ENCODE results near the gene HIF1A.
A peak's percentile ranks its signal among the peaks of the same experiment; 100 is the strongest.
"Not testable (repeated sequence)": the region's sequence is repeated elsewhere in the genome, so short reads cannot be mapped to it uniquely, and the experiment has no call there.

The HIF1A gene

GRCh38 chr14:61739133-61739532, 43.8 kb downstream of the HIF1A start:
- FAIRE-seq (no peak), DNase-seq (ENCODE audit: insufficient read length, low spot score) (no peak)
- TF ChIP-seq POLR2A (IDR thresholded peaks at IDR 0.05; ENCODE audit: low read depth, low read length) (no peak), TAF1 (IDR thresholded peaks at IDR 0.05; ENCODE audit: low read depth, low read length) (no peak), POU2F2 (IDR thresholded peaks at IDR 0.05; ENCODE audit: low read depth, low read length) (no peak), POLR2AphosphoS5 (IDR thresholded peaks at IDR 0.05; ENCODE audit: low read depth, low read length) (no peak), SPI1 (IDR thresholded peaks at IDR 0.05; ENCODE audit: low read depth, low read length) (no peak), PAX5 (IDR thresholded peaks at IDR 0.05; ENCODE audit: insufficient read depth, low read length, severe bottlenecking) (no peak)

GRCh38 chr14:61742371-61742770, 47.1 kb downstream of the HIF1A start:
- FAIRE-seq (no peak), DNase-seq (ENCODE audit: insufficient read length, low spot score) (no peak)
- TF ChIP-seq POLR2AphosphoS5 (IDR thresholded peaks at IDR 0.05; ENCODE audit: low read depth, low read length) (no peak), POU2F2 (IDR thresholded peaks at IDR 0.05; ENCODE audit: low read depth, low read length) (no peak), PAX5 (IDR thresholded peaks at IDR 0.05; ENCODE audit: insufficient read depth, low read length, severe bottlenecking) (no peak), TAF1 (IDR thresholded peaks at IDR 0.05; ENCODE audit: low read depth, low read length) (no peak), SPI1 (IDR thresholded peaks at IDR 0.05; ENCODE audit: low read depth, low read length) (no peak), POLR2A (IDR thresholded peaks at IDR 0.05; ENCODE audit: low read depth, low read length) (no peak)

- DNase-seq (ENCODE audit: insufficient read length, low spot score) (no peak), FAIRE-seq (no peak)
- TF ChIP-seq TAF1 (IDR thresholded peaks at IDR 0.05; ENCODE audit: low read depth, low read length): no peak
- TF ChIP-seq POLR2AphosphoS5 (IDR thresholded peaks at IDR 0.05; ENCODE audit: low read depth, low read length): no peak
- no peak for TF ChIP-seq POU2F2 (IDR thresholded peaks at IDR 0.05; ENCODE audit: low read depth, low read length)
- TF ChIP-seq PAX5 (IDR thresholded peaks at IDR 0.05; ENCODE audit: insufficient read depth, low read length, severe bottlenecking): no peak
- TF ChIP-seq SPI1 (IDR thresholded peaks at IDR 0.05; ENCODE audit: low read depth, low read length): no peak
- TF ChIP-seq POLR2A (IDR thresholded peaks at IDR 0.05; ENCODE audit: low read depth, low read length): no peak
These were observed 48.9 kb downstream of the HIF1A start for GRCh38 chr14:61744238-61744637.

- peak; percentile 88 for FAIRE-seq
- not testable (repeated sequence) for DNase-seq (ENCODE audit: insufficient read length, low spot score)
These were observed 51.0 kb downstream of the HIF1A start for GRCh38 chr14:61746346-61746745.

GRCh38 chr14:61746881-61747280, 51.6 kb downstream of the HIF1A start:
- no peak for DNase-seq (ENCODE audit: insufficient read length, low spot score)
- no peak for FAIRE-seq
- TF ChIP-seq POLR2AphosphoS5 (IDR thresholded peaks at IDR 0.05; ENCODE audit: low read depth, low read length): no peak
- no peak for TF ChIP-seq POU2F2 (IDR thresholded peaks at IDR 0.05; ENCODE audit: low read depth, low read length)
- no peak for TF ChIP-seq SPI1 (IDR thresholded peaks at IDR 0.05; ENCODE audit: low read depth, low read length)
- TF ChIP-seq PAX5 (IDR thresholded peaks at IDR 0.05; ENCODE audit: insufficient read depth, low read length, severe bottlenecking): no peak

- DNase-seq (ENCODE audit: insufficient read length, low spot score) (no peak), FAIRE-seq (no peak)
- TF ChIP-seq POU2F2 (IDR thresholded peaks at IDR 0.05; ENCODE audit: low read depth, low read length) (no peak), POLR2AphosphoS5 (IDR thresholded peaks at IDR 0.05; ENCODE audit: low read depth, low read length) (no peak), TAF1 (IDR thresholded peaks at IDR 0.05; ENCODE audit: low read depth, low read length) (no peak), POLR2A (IDR thresholded peaks at IDR 0.05; ENCODE audit: low read depth, low read length) (no peak), PAX5 (IDR thresholded peaks at IDR 0.05; ENCODE audit: insufficient read depth, low read length, severe bottlenecking) (no peak), SPI1 (IDR thresholded peaks at IDR 0.05; ENCODE audit: low read depth, low read length) (no peak)
These were observed 52.0 kb downstream of the HIF1A start for GRCh38 chr14:61747342-61747741.

GRCh38 chr14:61749264-61749663, 54.0 kb downstream of the HIF1A start:
- TF ChIP-seq PAX5 (IDR thresholded peaks at IDR 0.05; ENCODE audit: insufficient read depth, low read length, severe bottlenecking): no peak
- TF ChIP-seq POLR2AphosphoS5 (IDR thresholded peaks at IDR 0.05; ENCODE audit: low read depth, low read length): peak; percentile 68; the same call in 1 of the 2 replicates
- no peak for TF ChIP-seq SPI1 (IDR thresholded peaks at IDR 0.05; ENCODE audit: low read depth, low read length)
- FAIRE-seq: peak; percentile 52
- no peak for DNase-seq (ENCODE audit: insufficient read length, low spot score)

- DNase-seq (ENCODE audit: insufficient read length, low spot score) (no peak), FAIRE-seq (peak; percentile 84)
- TF ChIP-seq TAF1 (IDR thresholded peaks at IDR 0.05; ENCODE audit: low read depth, low read length) (no peak), POU2F2 (IDR thresholded peaks at IDR 0.05; ENCODE audit: low read depth, low read length) (no peak), POLR2AphosphoS5 (IDR thresholded peaks at IDR 0.05; ENCODE audit: low read depth, low read length) (no peak), SPI1 (IDR thresholded peaks at IDR 0.05; ENCODE audit: low read depth, low read length) (no peak), PAX5 (IDR thresholded peaks at IDR 0.05; ENCODE audit: insufficient read depth, low read length, severe bottlenecking) (no peak), POLR2A (IDR thresholded peaks at IDR 0.05; ENCODE audit: low read depth, low read length) (no peak)
These were observed 54.6 kb downstream of the HIF1A start for GRCh38 chr14:61749867-61750266.

- DNase-seq (ENCODE audit: insufficient read length, low spot score): peak; percentile 54
- peak; percentile 98 for FAIRE-seq
- TF ChIP-seq POLR2A (IDR thresholded peaks at IDR 0.05; ENCODE audit: low read depth, low read length): peak; percentile 92
- TF ChIP-seq POLR2AphosphoS5 (IDR thresholded peaks at IDR 0.05; ENCODE audit: low read depth, low read length): peak; percentile 83
- peak; percentile 20 for TF ChIP-seq PAX5 (IDR thresholded peaks at IDR 0.05; ENCODE audit: insufficient read depth, low read length, severe bottlenecking)
- TF ChIP-seq SPI1 (IDR thresholded peaks at IDR 0.05; ENCODE audit: low read depth, low read length): peak; percentile 59
- TF ChIP-seq TAF1 (IDR thresholded peaks at IDR 0.05; ENCODE audit: low read depth, low read length): peak; percentile 81
- 0 out of 2 replicates have a peak, but pooled peaks have one; percentile 34 for TF ChIP-seq POU2F2 (IDR thresholded peaks at IDR 0.05; ENCODE audit: low read depth, low read length)
These were observed 55.6 kb downstream of the HIF1A start for GRCh38 chr14:61750708-61751474.

GRCh38 chr14:61751475-61751989, 56.2 kb downstream of the HIF1A start:
- no peak for FAIRE-seq
- TF ChIP-seq PAX5 (IDR thresholded peaks at IDR 0.05; ENCODE audit: insufficient read depth, low read length, severe bottlenecking): no peak
- DNase-seq (ENCODE audit: insufficient read length, low spot score): no peak
